ENCODE measurements around the gene C16orf78. TPM values are rescaled to one million over a fixed set of nuclear protein-coding genes. Genes with fewer than 3 reads are reported as not detected.

The C16orf78 gene
- polyA plus RNA-seq, 1 donor (not counting 4 experiments of a cell fraction or from before 2014, with no cell fraction given) = not detected

GRCh38 chr16:49330562-49331201 is 42.9 kb upstream of the C16orf78 start:
- no peaks in the 10 kb centered on the region for H3K9me3 ChIP-seq (ENCODE audit: control insufficient read depth, low read depth, low read length)
- no peaks in the 10 kb centered on the region for H3K27me3 ChIP-seq (ENCODE audit: control insufficient read depth, extremely low read depth, insufficient read depth, low read length)
- H3K27ac ChIP-seq (ENCODE audit: control insufficient read depth, insufficient read depth, low read length) = no peak overlapping the region
- no peaks in the 10 kb centered on the region for H3K9me1 ChIP-seq (ENCODE audit: control insufficient read depth, extremely low read depth, insufficient read depth, low read length)
- no peak overlapping the region for H3K4me3 ChIP-seq (ENCODE audit: control insufficient read depth in 2 of 3, extremely low read depth in 1 of 3, insufficient read depth in 2 of 3, low read depth in 1 of 3, low read length in 3 of 3)
- no peak for TF ChIP-seq CTCF (optimal IDR thresholded peaks at IDR 0.05 in 1 of 3, IDR thresholded peaks at IDR 0.05 in 1 of 3, conservative IDR thresholded peaks at IDR 0.05 in 1 of 3; ENCODE audit: extremely low read depth in 1 of 3, insufficient read depth in 2 of 3, low read length in 3 of 3)
- H3K79me2 ChIP-seq (ENCODE audit: control insufficient read depth, insufficient read depth, low read length) = no peaks in the 10 kb centered on the region
- H3K4me2 ChIP-seq (ENCODE audit: control insufficient read depth, extremely low read depth, insufficient read depth, low read depth, low read length) = no peak overlapping the region
- no peak overlapping the region for H3K9ac ChIP-seq (ENCODE audit: control insufficient read depth, extremely low read depth, insufficient read depth, low read length)
- dilution Hi-C loops (cut with MboI; ENCODE audit: extremely low pct_ligation_motif_present, low sequenced_read_pairs) = no loop called here
- no peaks in the 10 kb centered on the region for H3K36me3 ChIP-seq (ENCODE audit: control insufficient read depth in 2 of 2, extremely low read depth in 1 of 2, insufficient read depth in 2 of 2, low read length in 2 of 2)
- no peak for DNase-seq (ENCODE audit: low read depth, low spot score)
- H2AFZ ChIP-seq (ENCODE audit: control insufficient read depth, low read length) = no peak overlapping the region
- H3K4me1 ChIP-seq (ENCODE audit: control insufficient read depth, extremely low read depth, insufficient read depth, low read length) = no peaks in the 10 kb centered on the region
- FAIRE-seq = no peak
- no peaks in the 10 kb centered on the region for H4K20me1 ChIP-seq (ENCODE audit: control insufficient read depth, extremely low read depth, insufficient read depth, low read length)

- DNase-seq (ENCODE audit: low read depth, low spot score) (no peak), FAIRE-seq (no peak)
- H3K9me1 ChIP-seq (ENCODE audit: control insufficient read depth, extremely low read depth, insufficient read depth, low read length) = no peaks in the 10 kb centered on the region
Measured at GRCh38 chr16:49332589-49333258, 40.9 kb upstream of the C16orf78 start.

More at GRCh38 chr16:49332589-49333258, 40.9 kb upstream of the C16orf78 start:
- dilution Hi-C loops (cut with MboI; ENCODE audit: extremely low pct_ligation_motif_present, low sequenced_read_pairs) = no loop called here
- no peaks in the 10 kb centered on the region for H3K9me3 ChIP-seq (ENCODE audit: control insufficient read depth, low read depth, low read length)
- H3K36me3 ChIP-seq (ENCODE audit: control insufficient read depth in 2 of 2, extremely low read depth in 1 of 2, insufficient read depth in 2 of 2, low read length in 2 of 2) = no peaks in the 10 kb centered on the region
- H3K27me3 ChIP-seq (ENCODE audit: control insufficient read depth, extremely low read depth, insufficient read depth, low read length) = no peaks in the 10 kb centered on the region
- H3K4me1 ChIP-seq (ENCODE audit: control insufficient read depth, extremely low read depth, insufficient read depth, low read length) = no peaks in the 10 kb centered on the region
- H3K4me2 ChIP-seq (ENCODE audit: control insufficient read depth, extremely low read depth, insufficient read depth, low read depth, low read length) = no peak overlapping the region
- no peak overlapping the region for H3K9ac ChIP-seq (ENCODE audit: control insufficient read depth, extremely low read depth, insufficient read depth, low read length)
- no peak overlapping the region for H3K27ac ChIP-seq (ENCODE audit: control insufficient read depth, insufficient read depth, low read length)
- no peak overlapping the region for H2AFZ ChIP-seq (ENCODE audit: control insufficient read depth, low read length)
- no peaks in the 10 kb centered on the region for H3K79me2 ChIP-seq (ENCODE audit: control insufficient read depth, insufficient read depth, low read length)
- no peak overlapping the region for H3K4me3 ChIP-seq (ENCODE audit: control insufficient read depth in 2 of 3, extremely low read depth in 1 of 3, insufficient read depth in 2 of 3, low read depth in 1 of 3, low read length in 3 of 3)
- no peaks in the 10 kb centered on the region for H4K20me1 ChIP-seq (ENCODE audit: control insufficient read depth, extremely low read depth, insufficient read depth, low read length)
- TF ChIP-seq CTCF (optimal IDR thresholded peaks at IDR 0.05 in 1 of 3, IDR thresholded peaks at IDR 0.05 in 1 of 3, conservative IDR thresholded peaks at IDR 0.05 in 1 of 3; ENCODE audit: extremely low read depth in 1 of 3, insufficient read depth in 2 of 3, low read length in 3 of 3) (no peak), EZH2 (IDR thresholded peaks at IDR 0.05; ENCODE audit: low read length) (no peak)

Measured in keratinocyte (primary cell).